Measurements from ENCODE around the gene RGL4.

Gene RGL4

GRCh38 chr22:23700706-23701105 is 9.9 kb downstream of the RGL4 start:
- DNase-seq = no peak

GRCh38 chr22:23704062-23704461 is 13.2 kb downstream of the RGL4 start:
- no peak for DNase-seq

- DNase-seq = no peak
These were observed 14.0 kb downstream of the RGL4 start for GRCh38 chr22:23704829-23705228.

DNA sequence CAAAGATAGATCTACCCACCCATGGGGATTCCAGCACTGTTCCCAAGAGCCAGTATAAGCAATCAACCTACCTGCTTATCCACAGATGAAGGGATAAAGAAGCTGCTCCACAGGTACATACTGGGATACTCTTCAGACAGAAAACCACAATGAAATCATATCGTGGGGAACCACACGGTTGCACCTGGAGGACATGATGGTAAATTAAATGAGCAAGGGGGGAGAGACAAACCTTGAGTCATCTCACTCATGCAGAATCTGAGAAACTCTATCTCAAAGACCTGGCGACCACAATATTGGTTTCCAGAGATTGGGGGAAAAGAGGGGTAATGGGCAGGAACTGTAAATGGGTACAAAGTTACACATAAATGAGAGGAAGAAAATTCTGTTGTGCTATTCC is 14.5 kb downstream of the RGL4 start:
- no peak for DNase-seq

DNA sequence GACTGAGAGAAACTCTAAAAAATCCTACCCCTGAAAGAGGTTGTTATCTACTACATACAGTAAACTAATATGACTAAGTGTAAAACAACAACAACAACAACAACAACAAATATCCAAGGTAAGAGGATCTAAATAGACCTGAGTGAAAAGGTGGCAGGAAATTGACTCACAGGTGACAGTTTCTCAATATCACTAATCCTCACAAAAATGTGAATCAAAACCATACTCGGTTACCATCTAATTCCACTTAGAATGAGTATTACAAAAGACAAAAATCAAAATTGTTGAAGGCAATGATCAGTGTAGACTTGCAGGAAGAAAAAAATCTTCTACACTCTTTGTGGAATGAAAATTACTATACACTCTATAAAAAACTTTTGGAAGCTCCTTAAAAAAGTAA is 17.5 kb downstream of the RGL4 start:
- no peak for DNase-seq

- DNase-seq = no peak
These were observed 18.3 kb downstream of the RGL4 start for GRCh38 chr22:23709107-23709506.

DNA sequence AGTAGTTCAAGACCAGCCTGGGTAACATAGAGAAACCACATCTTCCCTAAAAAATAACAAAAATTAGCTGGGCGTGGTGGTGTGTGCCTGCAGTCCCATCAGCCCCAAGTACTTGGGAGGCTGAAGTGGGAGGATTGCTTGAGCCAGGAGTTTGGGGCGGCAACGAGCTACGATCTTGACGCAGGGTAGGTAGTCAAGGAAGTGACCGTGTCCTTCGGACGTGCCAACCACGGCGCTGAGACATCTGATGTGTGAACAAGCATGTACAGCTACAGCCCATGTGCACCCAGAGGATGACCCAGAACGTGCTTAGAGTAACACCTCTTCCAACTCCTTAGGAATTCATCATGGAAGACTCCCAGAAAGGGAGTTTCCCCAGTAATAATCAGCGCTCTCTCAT is 21.4 kb downstream of the RGL4 start:
- DNase-seq = no peak

DNA sequence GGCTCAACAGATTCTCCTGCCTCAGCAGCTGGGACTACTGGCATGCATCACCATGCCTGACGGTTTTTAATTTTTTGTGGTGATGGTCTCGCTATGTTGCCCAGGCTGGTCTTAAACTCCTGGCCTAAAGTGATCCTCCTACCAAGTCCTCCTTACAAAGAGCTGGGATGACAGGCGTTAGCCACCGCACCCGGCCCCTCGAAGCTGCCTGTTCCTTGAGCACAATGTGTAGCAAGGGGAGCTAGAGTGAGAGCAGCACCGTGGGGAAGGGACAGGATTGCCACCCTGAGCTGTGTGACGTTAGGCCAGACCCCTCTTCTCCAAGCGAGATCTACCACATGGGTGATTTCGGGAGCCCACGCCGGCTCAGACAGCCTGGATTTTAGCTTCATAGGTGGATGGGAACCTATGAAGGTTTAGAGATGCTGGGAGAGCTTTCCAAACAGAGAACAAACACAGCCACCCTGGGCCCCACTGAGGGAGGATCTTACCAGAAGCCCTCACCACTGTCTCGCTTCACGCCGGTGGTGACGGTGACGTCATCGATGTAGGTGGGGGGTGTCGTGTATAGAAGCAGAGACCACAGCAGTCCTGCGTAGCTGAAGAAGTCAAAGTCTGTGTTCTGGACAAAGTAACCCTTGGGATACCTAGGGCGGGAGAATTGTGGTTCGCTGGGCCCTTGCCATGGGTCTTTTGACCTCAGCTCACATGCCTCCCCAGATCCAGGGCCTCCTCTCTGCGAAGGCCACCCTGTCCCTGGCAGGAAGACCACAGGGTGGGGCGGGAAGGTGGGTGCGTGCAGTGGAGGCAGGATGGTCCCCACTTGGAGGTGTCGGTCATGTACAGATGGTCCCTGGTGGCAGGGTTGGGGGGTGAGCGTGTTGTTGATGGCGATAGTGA is 23.1 kb downstream of the RGL4 start:
- no peak for DNase-seq

DNA sequence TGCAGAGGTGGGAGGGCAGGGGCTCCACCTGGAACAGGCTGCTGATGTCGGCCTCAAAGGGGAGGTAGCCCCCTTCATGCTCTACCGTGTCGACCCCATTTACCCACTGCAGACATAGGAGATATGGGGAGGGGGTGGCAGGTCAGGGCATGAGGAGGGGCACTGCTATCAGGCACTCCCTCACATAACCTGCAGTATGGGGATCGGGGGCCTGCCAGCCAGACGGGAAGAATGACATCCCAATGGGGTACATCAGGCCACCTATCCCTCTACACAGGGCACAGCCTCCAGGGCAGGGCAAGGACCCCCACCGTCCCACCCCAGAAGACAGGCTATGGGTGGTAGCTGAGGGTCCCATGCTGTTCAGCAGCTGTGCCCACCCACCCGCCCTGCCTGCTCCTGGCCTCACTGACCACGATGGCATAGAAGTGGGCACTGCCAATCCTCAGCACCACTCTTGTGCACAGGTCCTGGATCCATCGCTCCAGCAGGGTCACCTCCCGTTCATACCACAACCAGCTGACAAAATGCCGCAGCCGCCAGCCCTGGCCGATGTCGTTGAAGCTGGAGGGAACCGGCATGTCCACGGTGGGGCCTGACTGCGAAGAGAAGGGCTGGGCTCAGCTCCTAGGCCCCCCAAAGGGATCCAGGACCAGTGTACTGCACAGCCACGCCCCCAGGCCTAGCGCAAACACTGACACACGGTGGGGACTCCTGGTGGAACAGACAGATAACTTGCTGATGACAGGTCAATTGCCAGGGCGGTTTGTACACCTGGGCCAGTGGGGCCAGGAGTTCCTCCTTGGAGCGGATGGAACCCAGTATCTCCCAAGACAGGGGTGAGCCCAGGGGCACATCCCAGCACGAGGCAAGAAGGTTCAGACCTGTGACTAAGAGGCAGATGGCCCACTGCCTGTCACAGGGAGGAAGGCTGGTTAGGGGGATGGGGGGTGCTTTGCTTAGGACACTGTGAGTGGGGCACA is 24.1 kb downstream of the RGL4 start:
- DNase-seq = no peak

GRCh38 chr22:23715806-23716375 is 25.1 kb downstream of the RGL4 start:
- no peak for DNase-seq

DNA sequence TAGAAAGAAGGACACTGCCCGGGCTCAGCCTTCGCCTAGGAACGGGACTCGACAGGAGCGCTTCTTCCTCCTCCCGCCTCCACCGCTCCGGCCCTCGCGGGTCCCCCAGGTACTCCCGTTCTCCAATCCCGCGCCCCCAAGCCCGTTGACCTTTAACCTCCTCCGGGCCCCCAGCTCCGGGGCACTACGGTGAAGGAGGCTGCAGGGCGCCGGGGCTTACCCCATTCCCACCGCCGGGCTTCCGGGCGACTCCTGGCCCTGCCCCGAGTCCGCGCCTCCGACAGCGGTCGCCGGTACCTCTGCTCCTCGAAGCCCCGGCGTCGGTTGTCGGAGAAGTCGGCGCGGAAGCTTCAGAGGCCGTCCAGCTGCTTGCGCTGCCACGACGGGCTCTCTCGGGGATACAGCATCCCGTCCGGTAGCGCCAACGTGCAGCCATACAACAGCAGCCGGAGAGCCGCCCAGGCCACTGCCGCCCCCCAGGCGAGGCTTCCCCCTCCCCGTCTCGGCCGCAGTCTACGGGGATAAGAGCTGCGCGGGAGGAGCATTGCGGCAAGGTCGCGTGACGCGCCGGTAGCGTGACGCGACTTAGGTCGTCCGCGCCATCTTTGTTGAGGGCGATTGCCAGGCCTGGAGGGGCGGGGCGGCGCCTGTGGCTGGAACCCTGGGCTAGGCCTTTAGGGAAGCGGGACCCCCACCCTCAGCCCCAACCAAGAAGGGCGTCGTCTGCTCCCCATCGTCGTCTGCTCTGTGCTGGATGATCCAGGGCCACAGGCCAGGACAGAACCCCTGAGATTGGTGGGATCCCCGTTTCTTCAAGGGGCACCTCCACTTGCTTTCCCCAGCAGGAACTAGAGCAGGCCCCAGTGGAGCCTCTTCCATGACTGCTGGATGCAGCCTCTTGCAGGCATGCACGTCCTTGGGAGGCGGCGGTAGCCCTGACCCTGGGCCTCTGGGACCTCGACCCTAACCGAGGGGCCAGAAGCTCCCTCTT is 26.3 kb downstream of the RGL4 start:
- peak; percentile 79 for DNase-seq

DNA sequence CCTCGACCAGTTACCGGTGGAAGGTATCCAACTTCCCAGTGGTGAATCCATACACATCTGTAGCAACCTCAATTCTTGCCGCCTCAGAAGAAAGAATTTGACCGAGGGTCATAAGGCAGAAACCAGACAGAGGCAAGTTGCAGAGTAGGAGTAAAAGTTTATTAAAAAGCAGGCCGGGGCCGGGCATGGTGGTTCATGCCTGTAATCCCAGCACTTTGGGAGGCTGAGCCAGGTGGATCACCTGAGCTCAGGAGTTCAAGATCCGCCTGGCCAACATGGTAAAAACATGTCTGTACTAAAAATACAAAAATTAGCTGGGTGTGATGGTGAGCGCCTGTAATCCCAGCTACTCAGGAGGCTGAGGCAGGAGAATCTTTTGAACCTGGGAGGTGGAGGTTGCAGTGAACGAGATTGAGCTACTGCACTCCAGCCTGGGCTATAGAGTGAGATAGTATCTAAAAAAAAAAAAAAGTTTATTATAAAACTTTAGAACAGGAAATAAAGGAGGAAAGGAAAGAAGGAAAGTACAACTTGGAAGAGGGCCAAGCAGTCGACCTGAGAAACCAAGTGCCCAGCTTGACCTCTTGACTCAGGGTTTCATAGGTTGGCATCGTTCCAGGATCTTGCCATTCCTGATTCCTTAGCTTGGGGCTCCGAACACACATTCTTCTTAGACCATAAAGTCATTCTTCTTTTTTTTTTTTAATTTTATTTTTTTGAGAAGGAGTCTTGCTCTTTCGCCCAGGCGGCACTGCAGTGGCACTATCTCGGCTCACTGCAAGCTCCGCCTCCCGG is 27.8 kb downstream of the RGL4 start:
- DNase-seq = no peak

GRCh38 chr22:23720855-23721254 is 30.0 kb downstream of the RGL4 start:
- no peak for DNase-seq

DNA sequence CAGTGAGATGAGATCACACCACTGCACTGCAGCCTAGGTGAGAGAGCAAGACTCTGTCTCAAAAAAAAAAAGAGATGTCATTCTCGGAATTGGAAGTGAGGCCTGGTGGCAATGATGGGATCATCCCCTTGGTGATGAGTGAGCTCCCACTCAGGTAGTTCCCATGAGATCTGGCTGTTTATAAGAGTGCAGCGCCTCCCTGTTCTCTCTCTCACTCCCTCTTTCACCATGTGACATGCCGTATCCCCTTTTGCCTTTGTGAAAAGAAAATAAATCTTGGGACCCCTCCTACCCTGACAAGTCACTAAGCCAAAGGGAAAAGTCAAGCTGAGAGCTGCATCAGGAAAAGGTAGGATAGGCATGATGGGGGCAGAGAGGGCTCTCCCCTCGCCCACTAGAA is 31.3 kb downstream of the RGL4 start:
- no peak for DNase-seq

DNA sequence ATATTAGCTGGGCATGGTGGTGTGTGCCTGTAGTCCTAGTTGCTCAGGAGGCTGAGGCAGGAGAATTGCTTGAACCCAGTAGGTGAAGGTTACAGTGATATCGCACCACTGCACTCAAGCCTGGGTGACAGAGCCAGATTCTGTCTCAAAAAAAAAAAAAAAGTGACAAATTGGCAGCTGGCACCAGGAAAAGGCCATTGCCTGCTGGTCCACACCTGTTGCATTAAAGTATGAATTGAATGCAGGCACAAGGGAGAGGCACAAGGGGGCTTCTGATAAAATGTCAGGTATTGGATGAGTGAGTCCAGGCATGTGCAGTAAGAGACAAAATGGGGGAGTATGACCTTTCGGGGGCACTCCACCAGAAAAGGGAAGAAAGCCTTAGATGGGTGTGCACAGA is 31.9 kb downstream of the RGL4 start:
- no peak for DNase-seq

- DNase-seq = peak in 1 of 2 experiments; percentile 5
These were observed 37.3 kb downstream of the RGL4 start for GRCh38 chr22:23728108-23728507.

- no peak for DNase-seq
These were observed 46.9 kb downstream of the RGL4 start for GRCh38 chr22:23737696-23738095.

DNA sequence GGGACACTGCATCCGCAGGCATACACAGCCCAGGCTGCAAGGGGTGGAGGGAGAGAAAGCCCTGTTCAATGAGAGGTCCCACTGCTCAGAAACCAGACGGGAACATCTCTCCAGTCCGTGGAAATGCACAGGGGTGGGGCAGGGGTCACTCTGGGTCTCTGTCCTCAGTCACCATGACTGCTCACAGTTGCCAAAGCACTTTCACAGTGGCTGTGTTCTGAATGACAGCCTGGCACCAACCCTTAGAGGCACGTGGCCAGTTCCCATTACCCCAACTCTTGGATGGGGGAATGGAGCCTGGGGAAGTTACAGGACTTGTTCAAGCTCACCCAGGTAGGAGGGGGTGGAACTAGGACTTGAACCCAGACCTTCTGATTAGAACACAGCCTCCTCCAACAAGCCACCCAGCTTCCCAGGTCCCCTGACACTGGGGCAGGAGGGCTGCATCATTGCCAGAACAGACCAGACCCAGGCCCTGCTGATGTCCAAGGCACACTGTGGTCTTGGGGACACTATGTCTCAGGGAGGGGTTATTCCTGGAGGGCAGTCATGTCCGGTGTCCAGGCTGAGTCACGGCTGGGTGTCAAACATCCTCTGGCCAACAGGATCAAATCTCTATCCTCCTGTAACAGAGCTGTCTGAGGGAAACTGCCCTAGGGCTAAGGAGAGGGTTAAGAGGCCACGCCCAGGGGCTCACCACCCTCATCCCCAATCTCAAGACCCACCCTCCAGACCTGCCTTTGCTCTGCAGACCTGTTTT is 51.9 kb downstream of the RGL4 start:
- DNase-seq = no peak

- no peak for DNase-seq
These were observed 52.5 kb downstream of the RGL4 start for GRCh38 chr22:23743303-23743705.

DNA sequence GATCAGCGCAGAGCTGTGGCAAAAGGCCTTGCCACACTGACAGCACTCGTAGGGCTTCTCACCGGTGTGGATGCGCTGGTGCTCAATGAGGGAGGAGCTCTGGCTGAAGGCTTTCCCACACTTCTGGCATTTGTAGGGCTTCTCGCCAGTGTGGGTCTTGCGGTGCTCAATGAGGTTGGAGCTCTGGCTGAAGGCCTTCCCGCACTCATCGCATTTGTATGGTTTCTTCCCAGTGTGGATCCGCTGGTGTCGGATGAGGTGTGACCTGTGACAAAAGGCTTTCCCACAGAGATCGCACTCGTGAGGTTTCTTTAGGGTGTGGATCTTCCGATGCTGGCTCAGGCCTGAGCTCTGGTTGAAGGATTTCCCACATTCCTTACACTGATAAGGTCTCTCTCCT is 53.2 kb downstream of the RGL4 start:
- DNase-seq = no peak

All from Kasumi-1 (cell line).